Liver (tissue), 9 donors: ENCODE results near the gene SLC29A3. TPM values are rescaled to one million over a fixed set of nuclear protein-coding genes. Genes with fewer than 3 reads are reported as not detected.

Experiments used
- DNase-seq: peaks from one replicate; pipeline ENCODE4 v3.0.0-alpha.2; 2017; ENCODE audit warnings: low spot score
- H3K27ac ChIP-seq, 2 donors: one replicate each; pipeline ENCODE4 v1.7.0; 2013; ENCODE audit warnings: inconsistent platforms in 2 of 2, low read length in 2 of 2, control low read depth in 1 of 2, low read depth in 1 of 2, mild to moderate bottlenecking in 1 of 2
- H3K27me3 ChIP-seq, 4 donors: one replicate each; pipeline versions ENCODE4 v1.6.1 to v1.7.0; 2013; ENCODE audit warnings: low read length in 3 of 4, inconsistent platforms in 1 of 4, mild to moderate bottlenecking in 1 of 4, moderate library complexity in 1 of 4; ENCODE audit not compliant: control insufficient read depth in 4 of 4, insufficient read depth in 4 of 4
- H3K36me3 ChIP-seq, 4 donors: one replicate each; pipeline versions ENCODE4 v1.6.1 to v1.7.0; 2013; ENCODE audit warnings: low read length in 3 of 4, mild to moderate bottlenecking in 3 of 4, low read depth in 1 of 4, moderate library complexity in 1 of 4; ENCODE audit not compliant: control insufficient read depth in 4 of 4, insufficient read depth in 3 of 4
- H3K4me1 ChIP-seq, 4 donors: one replicate each; pipeline versions ENCODE4 v1.6.1 to v1.7.0; 2013; ENCODE audit warnings: low read length in 3 of 4, mild to moderate bottlenecking in 3 of 4, moderate library complexity in 1 of 4; ENCODE audit not compliant: control insufficient read depth in 4 of 4, insufficient read depth in 4 of 4
- H3K4me3 ChIP-seq, 3 donors: one replicate each; pipeline versions ENCODE4 v1.6.1 to v1.7.0; 2013; ENCODE audit warnings: low read length in 3 of 3, control low read depth in 1 of 3, low read depth in 1 of 3, mild to moderate bottlenecking in 1 of 3
- H3K9ac ChIP-seq, 2 donors: one replicate each; pipeline ENCODE4 v1.7.0; 2013; ENCODE audit warnings: low read length in 2 of 2, mild to moderate bottlenecking in 2 of 2, moderate library complexity in 2 of 2, control low read depth in 1 of 2, low read depth in 1 of 2
- H3K9me3 ChIP-seq, 4 donors: one replicate each; pipeline versions ENCODE4 v1.6.1 to v1.7.0; 2013; ENCODE audit warnings: low read length in 3 of 4; ENCODE audit not compliant: control insufficient read depth in 4 of 4
- EGR1 ChIP-seq, 2 donors: IDR thresholded peaks; 2 replicates each; pipeline ENCODE4 v1.6.1; 2016 to 2018; ENCODE audit warnings: antibody characterized with exemption in 2 of 2, low read depth in 2 of 2
- FOXA1 ChIP-seq: IDR thresholded peaks from 2 replicates; pipeline ENCODE4 v1.6.1; 2016; ENCODE audit warnings: antibody characterized with exemption
- FOXA2 ChIP-seq: IDR thresholded peaks from 2 replicates; pipeline ENCODE4 v1.6.1; 2016; ENCODE audit warnings: antibody characterized with exemption
- HNF4A ChIP-seq, 2 donors: conservative IDR thresholded peaks; 2 replicates each; pipeline ENCODE4 v1.6.1; 2016; ENCODE audit warnings: antibody characterized with exemption in 2 of 2, mild to moderate bottlenecking in 2 of 2
- HNF4G ChIP-seq: IDR thresholded peaks from 2 replicates; pipeline ENCODE4 v1.6.1; 2016; ENCODE audit warnings: antibody characterized with exemption
- JUND ChIP-seq, 2 donors: IDR thresholded peaks; 2 replicates each; pipeline ENCODE4 v1.6.1; 2016; ENCODE audit warnings: antibody characterized with exemption in 2 of 2
- NR2F2 ChIP-seq: IDR thresholded peaks from 2 replicates; pipeline ENCODE4 v1.6.1; 2016; ENCODE audit warnings: antibody characterized with exemption
- RAD21 ChIP-seq, 2 donors: IDR thresholded peaks; 2 replicates each; pipeline ENCODE4 v1.6.1; 2016; ENCODE audit warnings: antibody characterized with exemption in 2 of 2, mild to moderate bottlenecking in 2 of 2
- RXRA ChIP-seq, 2 donors: IDR thresholded peaks; 2 replicates each; pipeline ENCODE4 v1.6.1; 2017 to 2018; ENCODE audit warnings: antibody characterized with exemption in 2 of 2, mild to moderate bottlenecking in 1 of 2
- SP1 ChIP-seq: IDR thresholded peaks from 2 replicates; pipeline ENCODE4 v1.6.1; 2018; ENCODE audit warnings: antibody characterized with exemption, mild to moderate bottlenecking
- TAF1 ChIP-seq: conservative IDR thresholded peaks from 2 replicates; pipeline ENCODE4 v1.6.1; 2016; ENCODE audit warnings: antibody characterized with exemption, mild to moderate bottlenecking
- YY1 ChIP-seq: IDR thresholded peaks from 2 replicates; pipeline ENCODE4 v1.6.1; 2016; ENCODE audit warnings: antibody characterized with exemption, mild to moderate bottlenecking
- ZBTB33 ChIP-seq: IDR thresholded peaks from 2 replicates; pipeline ENCODE4 v1.6.1; 2016; ENCODE audit warnings: antibody characterized with exemption
- WGBS: extraction: QIAGEN DNeasy Blood & Tissue Kit; methylation state at CpG from one replicate; pipeline ENCODE4 v1.1.7; 2013; 5-methylcytosine and 5-hydroxymethylcytosine counted together
- polyA plus RNA-seq, 2 donors: library from polyadenylated mRNA; stranded (reverse) in 1 of 2; unstranded in 1 of 2; fragments of 200-250 nt in 1 of 2; fragments of >200 nt in 1 of 2; fragmentation: Nextera tagmentation in 1 of 2; extraction: Ambion mirVana in 1 of 2; gene quantifications; one replicate each; pipeline versions ENCODE4 v1.2.1 to v1.2.3, GENCODE V29; 2013 to 2015
- total RNA-seq, 2 donors: library from RNA; depleted of rRNA; stranded (reverse); fragments of >200 nt; gene quantifications; one replicate each; pipeline ENCODE4 v1.2.3, GENCODE V29; 2014
- TF ChIP-seq, protein P1 (sequence below): fragments of 150-350 bp; IDR thresholded peaks from 2 replicates; pipeline ENCODE4 v1.5.1; 2017; ENCODE audit warnings: improper control_type of control experiment, low read depth, low read length; ENCODE audit not compliant: missing input control
- donor health status: healthy.
- donor health status: healthy.
- donor health status: healthy.
- donor health status: healthy.
- donor health status: healthy.

Gene SLC29A3
- total and polyA plus RNA-seq, 4 donors: 3.1 to 11.9 (median 5.3) TPM

DNA sequence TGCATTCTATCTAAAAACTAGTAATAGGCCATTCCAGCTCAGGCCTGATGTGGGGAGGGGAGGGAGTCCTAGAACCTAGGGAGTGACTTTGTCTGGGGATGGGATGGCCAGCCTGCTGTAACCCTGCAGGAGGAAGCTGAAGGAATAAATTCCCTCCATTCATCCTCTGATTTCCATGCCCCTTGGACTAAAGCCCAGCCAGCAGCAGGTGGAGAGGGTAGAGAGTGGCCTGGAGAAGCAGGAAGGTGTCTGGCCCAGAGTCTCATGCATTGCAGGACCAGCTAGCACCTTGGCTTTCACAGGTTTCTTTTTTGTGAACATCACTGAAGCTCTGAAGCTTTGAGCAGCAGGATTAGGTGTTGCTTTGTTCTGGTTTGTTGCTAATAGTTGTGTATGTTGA, 44.9 kb downstream of the SLC29A3 start:
- no peaks in the 10 kb centered on the region for H3K4me1 ChIP-seq
- H3K27ac ChIP-seq: no peak overlapping the region
- no peak overlapping the region for H3K4me3 ChIP-seq
- H3K36me3 ChIP-seq: peaks cover 0 to 12% (median 1%) of the 10 kb centered on the region in 4 donors
- H3K27me3 ChIP-seq: no peaks in the 10 kb centered on the region
- H3K9ac ChIP-seq: no peak overlapping the region
- TF ChIP-seq RXRA (IDR thresholded peaks at IDR 0.05) (no peak), FOXA2 (no peak), HNF4A (conservative IDR thresholded peaks at IDR 0.05) (no peak), EGR1 (IDR thresholded peaks at IDR 0.05; ENCODE audit: low read depth in 2 of 2) (no peak), JUND (IDR thresholded peaks at IDR 0.05) (no peak), FOXA1 (no peak), HNF4G (no peak), ZBTB33 (no peak), YY1 (no peak), NR2F2 (no peak), RAD21 (IDR thresholded peaks at IDR 0.05) (no peak), TAF1 (no peak)
- TF ChIP-seq, protein P1, sequence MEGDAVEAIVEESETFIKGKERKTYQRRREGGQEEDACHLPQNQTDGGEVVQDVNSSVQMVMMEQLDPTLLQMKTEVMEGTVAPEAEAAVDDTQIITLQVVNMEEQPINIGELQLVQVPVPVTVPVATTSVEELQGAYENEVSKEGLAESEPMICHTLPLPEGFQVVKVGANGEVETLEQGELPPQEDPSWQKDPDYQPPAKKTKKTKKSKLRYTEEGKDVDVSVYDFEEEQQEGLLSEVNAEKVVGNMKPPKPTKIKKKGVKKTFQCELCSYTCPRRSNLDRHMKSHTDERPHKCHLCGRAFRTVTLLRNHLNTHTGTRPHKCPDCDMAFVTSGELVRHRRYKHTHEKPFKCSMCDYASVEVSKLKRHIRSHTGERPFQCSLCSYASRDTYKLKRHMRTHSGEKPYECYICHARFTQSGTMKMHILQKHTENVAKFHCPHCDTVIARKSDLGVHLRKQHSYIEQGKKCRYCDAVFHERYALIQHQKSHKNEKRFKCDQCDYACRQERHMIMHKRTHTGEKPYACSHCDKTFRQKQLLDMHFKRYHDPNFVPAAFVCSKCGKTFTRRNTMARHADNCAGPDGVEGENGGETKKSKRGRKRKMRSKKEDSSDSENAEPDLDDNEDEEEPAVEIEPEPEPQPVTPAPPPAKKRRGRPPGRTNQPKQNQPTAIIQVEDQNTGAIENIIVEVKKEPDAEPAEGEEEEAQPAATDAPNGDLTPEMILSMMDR: no peak
- H3K9me3 ChIP-seq: no peaks in the 10 kb centered on the region
- DNase-seq: no peak

DNA sequence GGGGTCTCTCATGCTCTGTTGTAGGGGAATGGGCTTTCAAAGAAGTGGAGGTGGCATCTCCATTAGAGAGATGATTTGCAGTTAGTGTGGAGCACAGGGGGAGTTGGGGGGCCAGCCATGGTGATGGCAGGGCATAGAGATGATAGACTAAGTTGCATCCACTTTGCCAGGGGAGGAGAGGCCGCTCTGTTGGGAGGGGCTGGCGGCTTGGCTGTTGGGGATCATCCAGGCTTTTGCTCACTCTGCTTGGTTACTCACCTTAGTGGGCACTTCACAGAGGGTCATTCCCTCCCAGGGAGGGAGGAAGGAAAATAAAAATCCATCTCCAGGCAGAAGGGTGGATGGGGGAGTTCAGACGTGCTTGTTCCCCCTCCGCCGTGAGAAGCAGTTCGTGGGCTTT, 46.3 kb downstream of the SLC29A3 start:
- no peak for DNase-seq
- TF ChIP-seq HNF4G: no peak
- H3K27me3 ChIP-seq: no peaks in the 10 kb centered on the region
- no peak overlapping the region for H3K27ac ChIP-seq
- peaks cover 0 to 12% (median 1%) of the 10 kb centered on the region in 4 donors for H3K36me3 ChIP-seq
- H3K4me1 ChIP-seq: no peaks in the 10 kb centered on the region
- WGBS: 95% methylated on average over 6 of the region's 6 CpGs
- H3K9ac ChIP-seq: no peak overlapping the region
- no peak overlapping the region for H3K4me3 ChIP-seq
- H3K9me3 ChIP-seq: no peaks in the 10 kb centered on the region

DNA sequence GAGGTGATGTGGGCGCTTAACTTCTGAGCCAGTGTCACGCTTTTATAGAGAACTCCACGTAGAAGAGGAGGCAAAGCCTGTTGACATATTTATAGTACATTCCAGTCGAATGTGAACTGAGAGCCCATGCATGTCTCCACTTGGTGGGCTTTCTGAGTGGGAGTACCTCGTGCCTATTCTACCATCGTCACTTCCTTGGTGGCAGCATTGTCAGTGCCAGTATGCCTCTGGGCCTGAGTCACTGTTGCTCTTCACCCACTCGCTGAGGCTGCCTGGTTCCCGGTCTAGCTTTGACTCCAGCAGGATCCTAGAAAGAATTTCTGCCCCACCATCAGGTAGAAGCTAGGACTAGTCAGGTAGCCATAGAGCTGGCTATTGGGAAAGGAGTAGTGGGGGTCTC, 47.6 kb downstream of the SLC29A3 start:
- WGBS: 86% methylated on average over 8 of the region's 8 CpGs
- TF ChIP-seq RXRA (IDR thresholded peaks at IDR 0.05) (no peak), FOXA1 (no peak), TAF1 (no peak), SP1 (no peak)
- Histone ChIP-seq H3K27ac (no peak overlapping the region), H3K9me3 (no peaks in the 10 kb centered on the region), H3K27me3 (no peaks in the 10 kb centered on the region), H3K9ac (no peak overlapping the region), H3K4me1 (no peaks in the 10 kb centered on the region), H3K4me3 (no peak overlapping the region), H3K36me3 (peaks cover 0 to 10% (median 1%) of the 10 kb centered on the region in 4 donors)
- DNase-seq: no peak
